ENCODE results near the gene DENND1A.

DENND1A gene

DNA sequence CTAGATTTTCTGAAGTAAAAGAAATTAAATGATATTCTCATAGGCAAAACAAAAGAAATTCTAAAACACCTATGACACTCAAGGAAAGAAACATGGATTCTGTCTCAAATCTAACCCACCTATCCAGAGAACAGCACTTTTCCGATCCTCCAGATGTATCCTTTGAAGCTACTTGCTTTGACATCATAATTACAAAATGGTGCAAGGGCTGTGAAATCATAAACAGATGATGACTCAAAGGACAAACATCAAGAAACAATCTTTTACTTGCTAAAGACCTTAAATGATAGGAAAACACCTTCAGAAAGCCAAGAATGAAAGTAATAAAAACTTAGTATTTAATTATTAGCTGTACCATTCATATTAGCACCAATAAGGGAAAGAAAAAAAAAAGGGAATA, 202.6 kb downstream of the DENND1A start:
- Histone ChIP-seq H3K36me3 (no peaks in the 10 kb centered on the region), H3K27ac (no peak overlapping the region), H3K4me3 (no peak overlapping the region), H3K27me3 (no peaks in the 10 kb centered on the region), H3K9me3 (no peaks in the 10 kb centered on the region), H3K4me1 (no peaks in the 10 kb centered on the region)
- DNase-seq = no peak
- TF ChIP-seq, protein P1, sequence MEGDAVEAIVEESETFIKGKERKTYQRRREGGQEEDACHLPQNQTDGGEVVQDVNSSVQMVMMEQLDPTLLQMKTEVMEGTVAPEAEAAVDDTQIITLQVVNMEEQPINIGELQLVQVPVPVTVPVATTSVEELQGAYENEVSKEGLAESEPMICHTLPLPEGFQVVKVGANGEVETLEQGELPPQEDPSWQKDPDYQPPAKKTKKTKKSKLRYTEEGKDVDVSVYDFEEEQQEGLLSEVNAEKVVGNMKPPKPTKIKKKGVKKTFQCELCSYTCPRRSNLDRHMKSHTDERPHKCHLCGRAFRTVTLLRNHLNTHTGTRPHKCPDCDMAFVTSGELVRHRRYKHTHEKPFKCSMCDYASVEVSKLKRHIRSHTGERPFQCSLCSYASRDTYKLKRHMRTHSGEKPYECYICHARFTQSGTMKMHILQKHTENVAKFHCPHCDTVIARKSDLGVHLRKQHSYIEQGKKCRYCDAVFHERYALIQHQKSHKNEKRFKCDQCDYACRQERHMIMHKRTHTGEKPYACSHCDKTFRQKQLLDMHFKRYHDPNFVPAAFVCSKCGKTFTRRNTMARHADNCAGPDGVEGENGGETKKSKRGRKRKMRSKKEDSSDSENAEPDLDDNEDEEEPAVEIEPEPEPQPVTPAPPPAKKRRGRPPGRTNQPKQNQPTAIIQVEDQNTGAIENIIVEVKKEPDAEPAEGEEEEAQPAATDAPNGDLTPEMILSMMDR (IDR thresholded peaks at IDR 0.05) = no peak
- intact Hi-C loops (cut with DNase I; ENCODE audit: low total_unique reads) = loop anchor here (10.0 kb wide), 1 partner anchor 197 kb away; no protein-coding TSS in a partner anchor

DNA sequence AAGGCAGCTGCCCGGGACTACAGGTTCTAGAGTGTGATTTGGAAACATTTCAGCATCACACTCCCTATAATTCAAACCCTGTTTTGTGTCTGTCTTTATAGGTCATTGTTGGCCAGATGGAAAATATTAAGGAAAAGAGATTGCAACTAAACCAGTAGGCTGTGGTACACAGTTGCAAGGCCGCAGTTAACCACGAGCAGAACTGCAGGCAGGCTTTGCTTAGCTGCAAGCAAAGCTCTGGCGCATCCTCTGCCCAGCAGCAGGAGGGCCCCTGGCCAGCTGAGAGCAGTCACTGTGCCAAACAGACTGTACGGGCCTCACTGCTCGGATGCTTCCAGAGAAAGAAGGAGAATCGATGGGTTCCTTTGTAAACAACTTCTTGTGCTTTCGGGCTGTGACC, 204.5 kb downstream of the DENND1A start:
- Histone ChIP-seq H3K9me3 (no peaks in the 10 kb centered on the region), H3K36me3 (no peaks in the 10 kb centered on the region), H3K27me3 (no peaks in the 10 kb centered on the region), H3K4me3 (no peak overlapping the region), H3K27ac (no peak overlapping the region), H3K4me1 (no peaks in the 10 kb centered on the region)
- TF ChIP-seq, protein P1 (IDR thresholded peaks at IDR 0.05) = no peak
- DNase-seq = no peak
- intact Hi-C loops (cut with DNase I; ENCODE audit: low total_unique reads) = loop anchor here (10.0 kb wide), 1 partner anchor 199 kb away; no protein-coding TSS in a partner anchor

DNA sequence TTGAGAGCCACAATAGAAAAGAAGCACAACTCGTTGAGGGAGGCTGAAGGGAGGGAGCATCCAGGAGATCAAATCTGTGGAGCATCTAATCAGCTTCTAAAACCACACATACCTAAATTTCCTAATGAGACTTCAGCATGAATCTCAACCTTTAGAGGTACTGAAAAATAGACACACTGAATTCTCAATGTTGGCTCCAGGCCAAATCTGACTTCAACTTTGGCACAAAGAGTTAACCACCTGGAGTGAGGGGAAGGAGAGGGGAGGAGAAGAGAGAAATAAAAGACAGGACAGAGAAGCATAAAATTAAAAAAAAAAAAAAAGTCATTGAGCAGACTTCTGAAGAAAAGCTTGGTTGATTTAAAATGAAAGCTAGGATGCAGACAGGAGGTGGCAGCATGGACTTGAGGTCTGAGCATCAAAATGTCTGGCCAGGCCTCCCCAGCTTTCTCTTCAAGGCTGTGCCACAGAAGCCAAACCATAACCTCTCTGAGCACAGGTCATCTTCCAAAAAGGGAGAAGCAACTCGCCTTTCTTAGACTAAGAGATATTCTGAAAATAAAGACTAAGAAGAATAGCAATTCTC, 205.6 kb downstream of the DENND1A start:
- H3K27me3 ChIP-seq = no peaks in the 10 kb centered on the region
- no peak overlapping the region for H3K4me3 ChIP-seq
- DNase-seq = no peak
- H3K27ac ChIP-seq = no peak overlapping the region
- intact Hi-C loops (cut with DNase I; ENCODE audit: low total_unique reads) = loop anchor here (5.0 to 10.0 kb wide), 2 partner anchors 200 to 318 kb away; no protein-coding TSS in a partner anchor
- TF ChIP-seq, protein P1 (IDR thresholded peaks at IDR 0.05) = peak; percentile 29 to 40
- H3K9me3 ChIP-seq = no peaks in the 10 kb centered on the region
- H3K4me1 ChIP-seq = no peaks in the 10 kb centered on the region
- no peaks in the 10 kb centered on the region for H3K36me3 ChIP-seq

DNA sequence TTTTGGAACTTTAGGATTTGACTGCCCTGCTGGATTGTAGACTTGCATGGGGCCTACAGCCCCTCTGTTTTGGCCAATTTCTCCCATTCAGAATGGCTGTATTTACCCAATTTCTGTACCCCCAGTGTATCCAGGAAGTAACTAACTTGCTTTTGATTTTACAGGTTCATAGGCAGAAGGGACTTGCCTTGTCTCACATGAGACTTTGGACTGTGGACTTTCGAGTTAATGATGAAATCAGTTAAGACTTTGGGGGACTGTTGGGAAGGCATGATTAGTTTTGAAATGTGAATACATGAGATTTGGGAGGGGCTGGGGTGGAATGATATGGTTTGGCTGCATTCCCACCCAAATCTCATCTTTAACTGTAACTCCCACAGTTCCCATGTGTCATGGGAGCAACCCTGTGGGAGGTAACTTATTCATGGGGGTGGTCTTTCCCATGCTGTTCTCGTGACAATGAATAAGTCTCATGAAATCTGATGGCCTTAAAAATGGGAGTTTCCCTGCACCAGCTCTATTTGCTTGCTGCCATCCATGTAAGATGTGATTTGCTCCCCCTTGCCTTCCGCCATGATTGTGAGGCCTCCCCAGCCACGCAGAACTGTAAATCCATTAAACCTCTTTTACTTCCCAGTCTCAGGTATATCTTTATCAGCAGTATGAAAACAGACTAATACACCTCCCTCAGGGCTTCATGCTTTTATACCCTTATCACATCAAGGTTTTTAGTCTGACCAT, 206.6 kb downstream of the DENND1A start:
- intact Hi-C loops (cut with DNase I; ENCODE audit: low total_unique reads) = loop anchor here (5.0 to 10.0 kb wide), 2 partner anchors 201 to 319 kb away; no protein-coding TSS in a partner anchor
- H3K4me1 ChIP-seq = no peaks in the 10 kb centered on the region
- TF ChIP-seq, protein P1 (IDR thresholded peaks at IDR 0.05) = no peak
- H3K4me3 ChIP-seq = no peak overlapping the region
- DNase-seq = no peak
- no peaks in the 10 kb centered on the region for H3K36me3 ChIP-seq
- H3K9me3 ChIP-seq = no peaks in the 10 kb centered on the region
- no peak overlapping the region for H3K27ac ChIP-seq
- no peaks in the 10 kb centered on the region for H3K27me3 ChIP-seq

DNA sequence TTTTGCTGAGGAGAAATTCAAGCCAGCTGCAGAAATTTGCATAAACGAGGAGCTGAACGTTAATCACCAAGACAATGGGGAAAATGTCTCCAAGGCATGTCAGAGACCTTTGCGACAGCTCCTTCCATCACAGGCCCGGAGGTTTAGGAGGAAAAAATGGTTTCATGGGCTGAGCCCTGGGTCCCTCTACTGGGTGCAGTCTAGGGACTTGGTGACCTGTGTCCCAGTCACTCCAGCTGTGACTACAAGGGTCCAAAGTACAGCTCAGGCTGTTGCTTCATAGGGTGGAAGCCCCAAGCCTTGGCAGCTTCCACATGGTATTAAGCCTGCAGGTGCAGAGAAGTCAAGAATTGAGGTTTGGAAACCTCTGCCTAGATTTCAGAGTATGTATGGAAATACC, 207.5 kb downstream of the DENND1A start:
- H3K27me3 ChIP-seq = no peaks in the 10 kb centered on the region
- H3K4me3 ChIP-seq = no peak overlapping the region
- no peaks in the 10 kb centered on the region for H3K9me3 ChIP-seq
- intact Hi-C loops (cut with DNase I; ENCODE audit: low total_unique reads) = loop anchor here (5.0 to 10.0 kb wide), 2 partner anchors 202 to 320 kb away; no protein-coding TSS in a partner anchor
- no peaks in the 10 kb centered on the region for H3K36me3 ChIP-seq
- TF ChIP-seq, protein P1 (IDR thresholded peaks at IDR 0.05) = no peak
- DNase-seq = no peak
- no peaks in the 10 kb centered on the region for H3K4me1 ChIP-seq
- no peak overlapping the region for H3K27ac ChIP-seq

All from tibial artery (tissue), 4 donors.